IMR-90 (cell line): ENCODE results near the gene NEGR1. TPM values are rescaled to one million over a fixed set of nuclear protein-coding genes. Genes with fewer than 3 reads are reported as not detected.

Experiments used
- ATAC-seq: fragments of 200-7000 bp; cut with Tn5 transposase; 2 replicates; pipeline ENCODE4 v1.9.1; 2020; ENCODE audit warnings: low read depth, mild to moderate bottlenecking, moderate library complexity
- BruUV-seq: library from RNA; stranded (reverse); fragments of 400-500 nt; replicated peaks from 2 replicates; lab custom pipeline; 2021; lab: Mats Ljungman, UMichigan
- CTCF ChIA-PET: fragments of 300-600 bp; formaldehyde crosslinking; extraction: SDS; loops from one replicate; lab custom pipeline; 2021; ENCODE audit warnings: antibody characterized with exemption; lab: Yijun Ruan, JAX
- POLR2A ChIA-PET: fragments of 300-600 bp; sonication (Branson Sonifier 250); formaldehyde crosslinking; loops from one replicate; lab custom pipeline; 2022; ENCODE audit warnings: antibody characterized with exemption; ENCODE audit not compliant: unreplicated experiment; lab: Charles Lee
- DNase-seq: peaks from one replicate; pipeline ENCODE4 v3.0.0; 2013
- H2AFZ ChIP-seq: replicated peaks from 2 replicates; pipeline ENCODE3; 2013; ENCODE audit warnings: low read length, mild to moderate bottlenecking; ENCODE audit not compliant: poor library complexity
- H2AK5ac ChIP-seq: 2 replicates; pipeline ENCODE4 v1.6.1; 2013; ENCODE audit warnings: low read depth, low read length, inconsistent platforms
- H2AK9ac ChIP-seq: replicated peaks from 2 replicates; pipeline ENCODE3; 2013; ENCODE audit warnings: mild to moderate bottlenecking, low read depth, low read length, moderate library complexity; ENCODE audit not compliant: poor library complexity
- H2BK120ac ChIP-seq: 2 replicates; pipeline ENCODE4 v1.6.1; 2013; ENCODE audit warnings: low read depth, low read length, inconsistent platforms
- H2BK15ac ChIP-seq: 3 replicates; pipeline ENCODE4 v1.6.1; 2013; ENCODE audit warnings: low read depth, low read length, inconsistent platforms
- H2BK20ac ChIP-seq: 2 replicates; pipeline ENCODE4 v1.6.1; 2013; ENCODE audit warnings: low read depth, mild to moderate bottlenecking, inconsistent platforms, low read length, moderate library complexity
- H2BK5ac ChIP-seq: 2 replicates; pipeline ENCODE4 v1.6.1; 2013; ENCODE audit warnings: mild to moderate bottlenecking, low read depth, low read length, inconsistent platforms; ENCODE audit not compliant: poor library complexity, severe bottlenecking
- H3K14ac ChIP-seq: replicated peaks from 2 replicates; pipeline ENCODE4 v1.6.1; 2013; ENCODE audit warnings: low read depth, low read length, inconsistent platforms
- H3K18ac ChIP-seq: 2 replicates; pipeline ENCODE4 v1.6.1; 2013; ENCODE audit warnings: low read depth, low read length, control low read depth
- H3K23ac ChIP-seq: 2 replicates; pipeline ENCODE4 v1.6.1; 2013; ENCODE audit warnings: low read depth, low read length, inconsistent platforms
- H3K27ac ChIP-seq: 2 replicates; pipeline ENCODE4 v1.5.1; 2013; ENCODE audit warnings: mild to moderate bottlenecking, control low read depth, low read length; ENCODE audit not compliant: insufficient read depth
- H3K27me3 ChIP-seq: 2 replicates; pipeline ENCODE4 v1.6.1; 2013; ENCODE audit warnings: low read length; ENCODE audit not compliant: control insufficient read depth, insufficient read depth
- H3K36me3 ChIP-seq: 2 replicates; pipeline ENCODE4 v1.6.1; 2013; ENCODE audit warnings: low read length, mixed read lengths; ENCODE audit not compliant: control insufficient read depth, insufficient read depth
- H3K4ac ChIP-seq: 2 replicates; pipeline ENCODE4 v1.6.1; 2013; ENCODE audit warnings: low read depth, low read length, inconsistent platforms
- H3K4me1 ChIP-seq: 2 replicates; pipeline ENCODE4 v1.6.1; 2013; ENCODE audit warnings: low read length, mixed read lengths; ENCODE audit not compliant: control insufficient read depth, insufficient read depth
- H3K4me2 ChIP-seq: 2 replicates; pipeline ENCODE4 v1.6.1; 2013; ENCODE audit warnings: low read depth, mild to moderate bottlenecking, control low read depth, low read length, moderate library complexity
- H3K4me3 ChIP-seq: 2 replicates; pipeline ENCODE4 v1.5.1; 2013; ENCODE audit warnings: low read depth, mild to moderate bottlenecking, control low read depth, low read length, moderate library complexity; ENCODE audit not compliant: insufficient read depth
- H3K56ac ChIP-seq: 2 replicates; pipeline ENCODE4 v1.6.1; 2013; ENCODE audit warnings: low read length, inconsistent platforms; ENCODE audit not compliant: insufficient read depth; ENCODE audit errors: extremely low read depth
- H3K79me1 ChIP-seq, 2 experiments: 2 replicates each; pipeline ENCODE4 v1.6.1; 2013; ENCODE audit warnings: low read length in 2 of 2, inconsistent platforms in 1 of 2, low read depth in 1 of 2
- H3K9ac ChIP-seq: 2 replicates; pipeline ENCODE4 v1.6.1; 2013; ENCODE audit warnings: low read depth, low read length, control low read depth
- H3K9me1 ChIP-seq: 2 replicates; pipeline ENCODE4 v1.6.1; 2013; ENCODE audit warnings: low read length, inconsistent platforms; ENCODE audit not compliant: insufficient read depth
- H3K9me3 ChIP-seq: 2 replicates; pipeline ENCODE4 v1.6.1; 2013; ENCODE audit warnings: low read length; ENCODE audit not compliant: control insufficient read depth, insufficient read depth
- H4K20me1 ChIP-seq: 2 replicates; pipeline ENCODE4 v1.6.1; 2013; ENCODE audit warnings: low read length, inconsistent platforms; ENCODE audit not compliant: insufficient read depth
- H4K5ac ChIP-seq: 2 replicates; pipeline ENCODE4 v1.6.1; 2013; ENCODE audit warnings: mild to moderate bottlenecking, low read depth, low read length, control low read depth
- H4K8ac ChIP-seq, 2 experiments: 2 replicates each; pipeline ENCODE4 v1.6.1; 2013; ENCODE audit warnings: low read depth in 2 of 2, low read length in 2 of 2, control low read depth in 1 of 2, inconsistent platforms in 1 of 2
- H4K91ac ChIP-seq: 2 replicates; pipeline ENCODE4 v1.6.1; 2013; ENCODE audit warnings: low read depth, low read length, inconsistent platforms; ENCODE audit not compliant: insufficient read depth
- CEBPB ChIP-seq: IDR thresholded peaks from 2 replicates; pipeline ENCODE4 v1.6.1; 2012; ENCODE audit warnings: low read depth, low read length, improper control_type of control experiment
- FOS ChIP-seq: fragments of 150-350 bp; IDR thresholded peaks from 2 replicates; pipeline ENCODE4 v1.6.1; 2016; ENCODE audit warnings: low read depth, low read length
- MAFK ChIP-seq: IDR thresholded peaks from 2 replicates; pipeline ENCODE4 v1.6.1; 2012; ENCODE audit warnings: low read depth, low read length, improper control_type of control experiment
- MAZ ChIP-seq: IDR thresholded peaks from 2 replicates; pipeline ENCODE4 v1.6.1; 2012; ENCODE audit warnings: low read depth, mild to moderate bottlenecking, low read length, improper control_type of control experiment, moderate library complexity, borderline replicate concordance
- MXI1 ChIP-seq: IDR thresholded peaks from 2 replicates; pipeline ENCODE4 v1.6.1; 2012; ENCODE audit warnings: low read depth, mild to moderate bottlenecking, low read length, moderate library complexity, borderline replicate concordance
- NFE2L2 ChIP-seq: fragments of 150-350 bp; IDR thresholded peaks from 2 replicates; pipeline ENCODE4 v1.6.1; 2016; ENCODE audit warnings: low read depth, mild to moderate bottlenecking, low read length
- POLR2A ChIP-seq: IDR thresholded peaks from 2 replicates; pipeline ENCODE4 v1.6.1; 2012; ENCODE audit warnings: mild to moderate bottlenecking, low read depth, low read length
- RAD21 ChIP-seq: IDR thresholded peaks from 2 replicates; pipeline ENCODE4 v1.6.1; 2012; ENCODE audit warnings: low read length, improper control_type of control experiment
- RCOR1 ChIP-seq: IDR thresholded peaks from 2 replicates; pipeline ENCODE4 v1.6.1; 2012; ENCODE audit warnings: mild to moderate bottlenecking, low read length, improper control_type of control experiment; ENCODE audit not compliant: insufficient replicate concordance
- RFX5 ChIP-seq: IDR thresholded peaks from 2 replicates; pipeline ENCODE4 v1.8.0; 2012; ENCODE audit warnings: low read depth, mild to moderate bottlenecking, low read length, moderate library complexity
- SMC3 ChIP-seq: fragments of 150-350 bp; IDR thresholded peaks from 2 replicates; pipeline ENCODE4 v1.6.1; 2016; ENCODE audit warnings: low read depth, mild to moderate bottlenecking, antibody characterized with exemption, low read length, moderate library complexity
- WGBS, 2 experiments: methylation state at CpG; one replicate each; pipeline versions ENCODE4 v1.1.5 to v1.1.7; 2013; ENCODE audit warnings: missing lambda C conversion rate in 2 of 2; ENCODE audit not compliant: insufficient read length in 1 of 2; ENCODE audit errors: extremely low coverage in 2 of 2; 5-methylcytosine and 5-hydroxymethylcytosine counted together
- dilution Hi-C: fragments of 300-500 bp; cut with HindIII; formaldehyde crosslinking; loops from one replicate; pipeline ENCODE4 v1.14.3; 2018; ENCODE audit warnings: low sequenced_read_pairs; ENCODE audit not compliant: unreplicated experiment
- in situ Hi-C: fragments of 300-500 bp; cut with MboI; formaldehyde crosslinking; loops from 3 replicates; pipeline ENCODE4 v1.14.3; 2019; ENCODE audit warnings: low sequenced_read_pairs, inconsistent platforms, mixed read lengths
- intact Hi-C: fragments of 100-400 bp; cut with micrococcal nuclease; formaldehyde crosslinking; loops from 2 replicates; pipeline ENCODE4 v1.10.0; 2022
- polyA plus RNA-seq, 3 experiments: library from polyadenylated mRNA; depleted of rRNA; stranded (reverse); fragments of >200 nt; gene quantifications; 2 replicates each; pipeline ENCODE4 v1.2.3, GENCODE V29; 2012; ENCODE audit warnings: low replicate concordance in 1 of 3
- total RNA-seq: library from RNA; depleted of rRNA; stranded (reverse); fragments of >200 nt; gene quantifications from 2 replicates; pipeline ENCODE4 v1.2.3, GENCODE V29; 2012
- TF ChIP-seq, protein P1 (sequence below): fragments of 150-350 bp; IDR thresholded peaks from 2 replicates; pipeline ENCODE4 v1.6.1; 2016; ENCODE audit warnings: low read depth, mild to moderate bottlenecking, low read length, moderate library complexity, borderline replicate concordance

The NEGR1 gene
- total and polyA plus RNA-seq, 2 of the 4 experiments (the other 2 are of a cell fraction), result 5.1 to 9.1 TPM

DNA sequence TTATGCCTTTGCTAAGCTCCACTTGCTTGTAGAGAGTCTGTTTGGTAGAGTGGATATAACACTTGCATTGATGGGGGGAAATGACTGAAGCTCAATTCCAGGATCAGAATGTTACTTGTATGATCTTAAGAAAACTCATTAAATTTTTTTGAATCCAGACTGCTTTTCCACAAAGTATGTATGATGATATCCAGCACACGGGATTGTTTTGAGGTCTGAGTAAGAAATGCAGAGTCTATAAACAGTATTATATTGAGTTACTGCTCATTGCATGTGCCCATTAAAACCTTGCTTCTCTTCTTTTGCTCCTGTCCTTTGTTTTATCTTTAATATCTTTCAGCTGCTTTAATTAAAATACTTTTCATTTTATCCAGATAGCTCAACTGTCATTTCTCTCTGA lies 631.1 kb downstream of the NEGR1 start:
- CTCF ChIA-PET, result no interaction called here

More for the DNA sequence above, 631.1 kb downstream of the NEGR1 start:
- Histone ChIP-seq H2BK15ac (no peak overlapping the region), H3K27me3 (no peaks in the 10 kb centered on the region), H2AFZ (no peak overlapping the region), H3K18ac (no peak overlapping the region), H3K79me1 (no peaks in the 10 kb centered on the region), H2BK5ac (no peak overlapping the region), H2BK20ac (no peak overlapping the region), H3K4me3 (no peak overlapping the region), H3K23ac (no peak overlapping the region), H3K9me3 (no peaks in the 10 kb centered on the region), H3K56ac (no peak overlapping the region), H2BK120ac (no peak overlapping the region), H2AK5ac (no peak overlapping the region), H3K4ac (no peak overlapping the region), H3K9ac (no peak overlapping the region), H3K4me2 (no peak overlapping the region), H3K36me3 (no peaks in the 10 kb centered on the region), H4K91ac (no peak overlapping the region), H3K14ac (no peak overlapping the region), H3K4me1 (no peaks in the 10 kb centered on the region; the same call in 1 of the 2 replicates), H4K5ac (no peak overlapping the region), H4K20me1 (no peaks in the 10 kb centered on the region), H2AK9ac (no peak overlapping the region), H3K27ac (no peak overlapping the region), H3K9me1 (no peaks in the 10 kb centered on the region), H4K8ac (no peak overlapping the region)
- no peak for DNase-seq
- POLR2A ChIA-PET, result no interaction called here
- intact Hi-C loops (no loop called here), dilution Hi-C loops (no loop called here), in situ Hi-C loops (no loop called here)
- BruUV-seq, result no TSS peak
- no peak for ATAC-seq
- WGBS, 2 experiments, result no CpG with 5 or more reads among the region's 1 CpG
- no peak for TF ChIP-seq MAZ
- no peak for TF ChIP-seq NFE2L2
- TF ChIP-seq RAD21, result no peak
- no peak for TF ChIP-seq MAFK
- TF ChIP-seq POLR2A, result no peak
- no peak for TF ChIP-seq CEBPB
- TF ChIP-seq, protein P1, sequence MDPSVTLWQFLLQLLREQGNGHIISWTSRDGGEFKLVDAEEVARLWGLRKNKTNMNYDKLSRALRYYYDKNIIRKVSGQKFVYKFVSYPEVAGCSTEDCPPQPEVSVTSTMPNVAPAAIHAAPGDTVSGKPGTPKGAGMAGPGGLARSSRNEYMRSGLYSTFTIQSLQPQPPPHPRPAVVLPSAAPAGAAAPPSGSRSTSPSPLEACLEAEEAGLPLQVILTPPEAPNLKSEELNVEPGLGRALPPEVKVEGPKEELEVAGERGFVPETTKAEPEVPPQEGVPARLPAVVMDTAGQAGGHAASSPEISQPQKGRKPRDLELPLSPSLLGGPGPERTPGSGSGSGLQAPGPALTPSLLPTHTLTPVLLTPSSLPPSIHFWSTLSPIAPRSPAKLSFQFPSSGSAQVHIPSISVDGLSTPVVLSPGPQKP, result no peak
- TF ChIP-seq MXI1, result no peak
- TF ChIP-seq RCOR1, result no peak
- no peak for TF ChIP-seq RFX5
- TF ChIP-seq FOS, result no peak
- no peak for TF ChIP-seq SMC3
